Measurements from ENCODE around the gene KPNA3.

KPNA3 gene

DNA sequence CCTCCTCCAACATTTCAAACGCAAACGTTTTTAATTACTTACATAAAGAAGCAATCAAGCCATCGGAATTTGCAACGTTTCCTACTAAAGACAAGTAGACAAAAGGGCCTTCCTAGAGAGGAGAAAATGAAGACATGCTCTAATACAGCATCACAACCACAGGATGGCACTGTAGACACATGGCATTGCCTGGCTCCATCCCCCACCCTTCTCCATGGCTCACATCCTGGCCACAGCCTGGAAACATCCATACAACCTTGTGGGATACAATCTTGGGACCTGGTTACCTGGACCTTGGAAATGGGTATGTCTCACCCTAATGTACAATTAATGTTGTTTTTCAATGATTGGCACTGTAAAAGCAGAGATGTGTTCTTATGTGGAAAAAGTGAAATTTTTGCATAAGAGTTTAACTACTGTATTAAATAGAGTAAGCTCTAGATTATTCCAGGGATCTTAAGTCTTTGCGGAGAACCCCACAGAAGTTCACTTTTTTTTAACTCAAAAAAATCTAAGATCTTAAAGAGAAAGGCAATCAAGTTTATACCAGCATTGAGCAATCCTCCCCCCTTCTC, 122.7 kb downstream of the KPNA3 start:
- peak; percentile 52 for DNase-seq

DNA sequence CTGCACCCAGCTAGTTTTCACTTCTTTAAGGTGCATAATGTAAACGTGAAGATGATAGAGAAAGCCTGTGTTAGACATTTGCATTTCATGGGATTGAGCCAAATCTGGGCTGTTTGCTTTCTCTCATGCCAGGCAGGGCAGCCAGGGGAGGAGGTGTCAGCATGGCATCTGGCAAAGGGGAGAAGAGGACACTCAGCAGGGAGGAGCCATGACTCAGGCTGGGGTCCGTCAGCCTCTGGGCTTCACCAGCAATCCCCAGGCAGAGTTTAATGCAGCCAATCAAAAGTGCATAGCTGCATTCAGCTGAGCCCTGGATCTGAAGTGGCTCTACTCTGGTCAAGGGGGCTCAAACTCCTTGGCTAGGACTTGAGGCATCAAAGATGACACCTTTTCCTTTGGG, 124.7 kb downstream of the KPNA3 start:
- no peak for DNase-seq

DNA sequence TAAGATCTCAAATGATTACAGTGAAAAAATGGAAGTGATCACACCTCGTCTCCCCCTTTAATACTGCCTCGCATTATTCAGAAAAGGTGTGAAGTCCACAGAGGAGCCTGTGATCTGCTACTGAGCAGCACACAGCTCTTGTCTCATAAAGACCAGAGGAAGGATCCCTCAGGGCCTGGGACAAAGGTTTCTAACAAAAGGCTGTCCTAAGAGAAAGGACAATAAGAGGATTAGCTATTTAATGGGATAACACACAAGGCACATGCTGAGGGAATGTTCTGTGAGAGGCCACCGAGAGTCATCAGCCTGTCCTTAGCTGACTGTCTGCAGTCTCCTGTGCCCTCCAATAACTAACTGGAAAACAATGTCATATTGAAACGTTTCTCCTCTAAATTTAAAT, 127.9 kb downstream of the KPNA3 start:
- no peak for DNase-seq

DNA sequence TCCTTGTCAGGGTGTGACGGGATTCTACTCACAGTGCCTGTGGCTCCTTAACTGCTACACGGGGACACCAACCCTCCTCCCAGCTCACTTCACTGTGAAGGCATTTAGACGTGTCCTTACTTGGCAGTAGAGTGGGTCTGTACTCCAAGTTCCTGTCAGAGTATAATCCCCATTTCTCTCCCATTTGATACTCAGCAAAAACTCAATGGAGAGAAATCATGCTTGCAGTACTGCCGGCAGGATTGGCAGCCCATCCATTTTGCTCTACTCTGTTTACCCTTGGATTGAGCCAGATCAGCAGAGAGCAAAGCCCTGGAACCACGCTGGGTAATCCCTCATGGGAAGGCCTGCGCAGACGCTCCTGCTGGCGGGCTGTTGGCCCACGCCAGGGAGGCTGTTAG, 135.2 kb downstream of the KPNA3 start:
- DNase-seq: no peak

DNA sequence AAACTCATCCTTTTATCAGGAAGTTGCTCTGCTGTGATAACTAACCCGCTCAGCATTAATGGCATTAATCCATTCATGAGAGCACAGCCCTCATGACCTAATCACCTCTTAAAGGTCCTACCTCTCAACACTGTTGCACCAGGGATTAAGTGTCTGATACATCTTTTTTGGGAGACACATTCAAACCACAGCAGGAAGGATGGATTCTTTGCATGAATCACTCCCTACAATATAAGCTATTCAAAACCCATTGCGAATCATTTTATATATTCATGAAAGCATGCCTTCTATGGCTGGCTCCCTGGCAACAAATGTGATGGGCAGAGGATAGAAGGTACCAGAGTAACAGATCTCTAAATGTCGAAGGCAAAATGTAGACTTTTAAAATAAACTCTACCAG, 136.6 kb downstream of the KPNA3 start:
- DNase-seq: no peak

DNA sequence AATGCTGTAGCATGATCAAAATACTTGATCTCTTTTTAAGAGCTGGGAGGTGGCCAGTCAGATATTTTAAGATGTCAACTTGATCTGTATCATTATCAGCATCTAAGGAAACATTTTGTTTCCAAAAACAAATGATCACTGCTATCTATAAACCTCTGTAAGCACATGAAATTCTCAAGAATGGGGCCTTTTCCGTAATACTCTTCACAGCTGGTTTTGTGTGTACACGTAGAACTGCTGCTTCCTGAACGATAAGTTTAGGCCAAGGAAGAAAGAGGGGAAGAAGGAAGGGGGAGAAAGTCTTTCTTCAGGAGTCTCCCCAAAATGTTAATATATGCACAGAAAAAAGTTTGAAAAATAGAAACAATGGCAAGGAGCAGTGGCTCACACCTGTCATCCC, 138.5 kb downstream of the KPNA3 start:
- DNase-seq: no peak

DNA sequence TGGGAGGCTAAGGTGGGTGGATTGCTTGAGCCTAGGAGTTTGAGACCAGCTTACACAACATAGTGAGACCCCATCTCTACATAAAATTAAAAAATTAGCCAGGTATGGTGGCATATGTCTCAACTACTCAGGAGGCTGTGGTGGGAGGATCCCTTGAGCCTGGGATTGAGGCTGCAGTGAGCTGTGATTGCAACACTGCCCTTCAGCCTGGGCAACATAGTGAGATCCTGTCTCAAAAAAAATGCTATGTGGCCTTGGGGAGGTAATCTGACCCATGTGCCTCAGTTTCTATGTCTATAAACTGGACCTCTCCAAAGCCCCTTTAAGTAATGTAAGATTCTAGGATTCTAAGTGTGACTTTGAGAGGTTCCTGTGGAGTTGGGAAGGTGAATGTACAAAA, 139.0 kb downstream of the KPNA3 start:
- no peak for DNase-seq

DNA sequence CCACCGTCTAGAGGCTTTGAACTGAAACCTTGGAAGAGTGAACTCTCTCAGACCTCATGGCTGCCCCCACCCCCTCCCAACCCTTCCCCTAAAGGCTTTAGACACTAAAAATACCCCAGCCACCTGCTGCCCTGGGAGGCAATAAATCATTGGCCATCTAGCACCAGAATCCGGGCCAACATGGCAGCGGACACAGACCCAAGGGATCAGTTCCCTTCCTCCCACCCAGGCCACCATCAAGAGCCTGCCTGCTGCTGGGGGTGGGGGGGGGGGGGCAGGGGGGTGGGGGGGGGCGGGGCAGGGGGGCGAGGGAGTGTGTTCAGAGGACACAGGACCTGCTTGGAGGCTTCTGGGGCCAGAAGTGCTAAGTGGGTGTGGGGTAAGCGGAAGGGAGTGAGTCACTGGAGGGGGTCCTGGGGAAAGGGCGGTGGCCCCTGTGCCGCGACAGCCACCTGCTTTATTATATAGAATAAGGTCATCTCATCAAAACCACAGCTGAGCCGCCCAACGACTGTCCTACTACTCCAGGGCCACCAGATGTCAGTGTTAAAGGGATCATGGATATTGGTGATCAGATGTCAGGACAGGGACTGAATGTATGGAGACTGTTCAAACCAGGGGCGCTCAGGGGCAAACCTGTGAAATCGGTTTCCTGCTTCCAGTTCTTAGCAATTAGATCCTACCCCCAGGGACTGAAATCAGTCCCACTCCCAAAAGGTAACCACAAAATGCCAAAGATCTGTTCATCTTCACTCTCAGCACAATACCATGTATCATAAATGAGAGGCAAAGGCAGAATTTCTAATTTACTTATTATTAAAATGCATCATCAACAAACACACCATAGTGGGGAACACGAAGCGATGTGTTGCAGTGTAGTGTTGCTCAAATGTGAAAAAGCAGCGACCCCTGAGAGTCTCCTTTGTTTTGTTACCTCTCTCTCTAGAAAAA, 139.9 kb downstream of the KPNA3 start:
- peak; percentile 34 for DNase-seq

DNA sequence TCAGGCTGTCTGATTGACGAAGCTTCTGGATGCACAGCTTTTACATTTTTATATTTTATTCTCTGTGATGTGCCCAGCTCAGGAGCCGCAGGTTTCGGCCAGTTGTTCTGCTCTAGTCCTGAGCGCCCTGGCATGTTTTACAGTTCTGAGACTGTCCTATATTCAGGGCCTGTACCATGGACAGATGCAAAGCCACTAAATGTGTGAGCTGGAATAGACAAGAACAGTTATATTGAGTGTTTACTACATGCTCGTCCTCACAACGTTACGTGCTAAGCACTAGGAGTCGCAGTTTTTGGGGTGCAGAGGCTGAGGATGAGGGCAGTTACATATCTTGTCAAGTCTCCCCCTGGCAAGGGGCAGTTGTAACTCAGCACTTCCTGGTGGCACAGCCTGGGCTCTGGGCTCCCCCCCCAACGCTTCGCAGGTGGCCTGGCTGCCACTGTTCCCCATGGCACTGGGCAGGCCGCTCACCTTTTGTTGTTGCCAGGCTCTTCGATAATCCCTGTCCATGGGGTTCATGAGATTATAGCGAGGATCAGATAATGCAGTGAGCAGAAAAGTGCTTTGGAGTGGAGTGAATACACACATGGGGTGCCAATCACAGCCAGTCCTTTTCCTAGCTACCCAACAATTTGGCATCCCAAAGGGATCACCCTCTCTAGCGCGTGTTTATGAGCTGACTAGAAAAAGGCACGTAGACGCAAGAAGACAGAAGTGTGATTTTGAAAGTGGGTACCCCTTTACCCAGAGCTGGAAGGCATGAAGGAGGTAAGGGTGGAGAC, 140.7 kb downstream of the KPNA3 start:
- DNase-seq: no peak

DNA sequence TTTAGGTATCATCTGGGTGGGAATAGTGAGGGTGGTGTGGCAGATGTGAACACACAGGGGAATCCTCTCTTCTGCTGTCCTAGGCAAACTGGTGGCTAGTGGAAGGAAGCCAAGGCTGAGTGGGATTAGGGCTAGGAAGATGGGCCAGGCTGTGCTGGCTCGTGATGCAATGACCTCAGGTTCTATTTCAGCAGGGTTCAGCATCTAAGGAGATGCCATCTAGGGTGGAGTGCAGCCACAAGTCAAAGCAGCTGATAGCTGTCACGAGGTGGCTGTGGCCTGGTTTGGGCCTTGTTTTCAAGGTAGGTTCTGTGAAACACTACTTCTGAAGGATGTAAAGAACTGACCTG, 142.5 kb downstream of the KPNA3 start:
- DNase-seq: no peak
